Measurements from ENCODE around the gene TMEM94. TPM values are rescaled to one million over a fixed set of nuclear protein-coding genes. Genes with fewer than 3 reads are reported as not detected.

TMEM94 gene
- total and polyA plus RNA-seq, 2 of the 4 experiments (the other 2 are of a cell fraction) = 8.4 to 64.7 TPM

- TF ChIP-seq USF2 (IDR thresholded peaks at IDR 0.05; ENCODE audit: low read depth, low read length) = no peak
Observed at GRCh38 chr17:75500419-75501216, 44.2 kb downstream of the TMEM94 start (continued).

GRCh38 chr17:75501378-75502071 is 45.1 kb downstream of the TMEM94 start:
- Histone ChIP-seq H4K5ac (ENCODE audit: low read depth, low read length) (no peak overlapping the region), H3K4ac (ENCODE audit: low read depth, low read length) (no peak overlapping the region), H3K9me3 (ENCODE audit: control insufficient read depth, insufficient read depth, low read length) (no peaks in the 10 kb centered on the region), H4K91ac (ENCODE audit: insufficient read depth, low read depth, low read length) (no peak overlapping the region), H3K4me3 (ENCODE audit: insufficient read depth, low read depth, low read length) (no peak overlapping the region), H3K79me1 (ENCODE audit: low read depth in 1 of 2, low read length in 2 of 2) (no peaks in the 10 kb centered on the region), H3K4me1 (ENCODE audit: control insufficient read depth, insufficient read depth, low read length) (no peaks in the 10 kb centered on the region), H3K36me3 (ENCODE audit: control insufficient read depth, insufficient read depth, low read length) (peaks cover 41% of the 10 kb centered on the region), H2AK5ac (ENCODE audit: low read depth, low read length) (no peak overlapping the region), H3K9me1 (ENCODE audit: insufficient read depth, low read length) (no peaks in the 10 kb centered on the region), H3K4me2 (ENCODE audit: low read depth, low read length) (no peak overlapping the region), H2AK9ac (replicated peaks; ENCODE audit: low read depth, low read length, poor library complexity) (no peak overlapping the region), H4K20me1 (ENCODE audit: insufficient read depth, low read length) (no peaks in the 10 kb centered on the region), H2BK5ac (ENCODE audit: low read depth, low read length, poor library complexity, severe bottlenecking) (no peak overlapping the region), H3K23ac (ENCODE audit: low read depth, low read length) (no peak overlapping the region), H3K56ac (ENCODE audit: extremely low read depth, insufficient read depth, low read length) (no peak overlapping the region), H3K27ac (ENCODE audit: insufficient read depth, low read length) (no peak overlapping the region), H2BK15ac (ENCODE audit: low read depth, low read length) (no peak overlapping the region), H3K27me3 (ENCODE audit: control insufficient read depth, insufficient read depth, low read length) (no peaks in the 10 kb centered on the region), H4K8ac (ENCODE audit: low read depth in 2 of 2, low read length in 2 of 2) (no peak overlapping the region), H2AFZ (replicated peaks; ENCODE audit: low read length, poor library complexity) (no peak overlapping the region), H2BK120ac (ENCODE audit: low read depth, low read length) (no peak overlapping the region), H3K9ac (ENCODE audit: low read depth, low read length) (no peak overlapping the region), H2BK20ac (ENCODE audit: low read depth, low read length) (no peak overlapping the region), H3K14ac (replicated peaks; ENCODE audit: low read depth, low read length) (no peak overlapping the region), H3K18ac (ENCODE audit: low read depth, low read length) (no peak overlapping the region)
- 90% methylated on average over 8 of the region's 21 CpGs; no CpG with 5 or more reads in 1 of the 2 experiments for WGBS, 2 experiments (ENCODE audit: extremely low coverage in 2 of 2, insufficient read length in 1 of 2)
- intact Hi-C loops (cut with micrococcal nuclease) = no loop called here
- DNase-seq (no peak), ATAC-seq (ENCODE audit: low read depth) (no peak)
- ChIA-PET POLR2A (ENCODE audit: unreplicated experiment) (no interaction called here), CTCF (no interaction called here)
- dilution Hi-C loops (cut with HindIII; ENCODE audit: low sequenced_read_pairs, unreplicated experiment) = no loop called here
- in situ Hi-C loops (cut with MboI; ENCODE audit: low sequenced_read_pairs) = no loop called here
- BruUV-seq (replicated peaks) = no TSS peak
- TF ChIP-seq MAFK (IDR thresholded peaks at IDR 0.05; ENCODE audit: low read depth, low read length) = no peak

Data from IMR-90 (cell line).